Bronchial epithelial cell (primary cell): ENCODE data around the gene DOK6. TPM values are rescaled to one million over a fixed set of nuclear protein-coding genes. Genes with fewer than 3 reads are reported as not detected.

Source experiments
- DNase-seq: peaks from one replicate; pipeline ENCODE4 v3.0.0-alpha.2; 2010; ENCODE audit warnings: low read depth
- FAIRE-seq: peaks from 2 replicates; lab custom pipeline; 2011; peaks lifted over from hg19 to GRCh38; lab: Jason Lieb, UNC
- H3K27me3 ChIP-seq: 2 replicates; pipeline ENCODE4 v1.5.1; 2011; ENCODE audit warnings: low read length; ENCODE audit not compliant: control insufficient read depth, insufficient read depth
- H3K36me3 ChIP-seq: 2 replicates; pipeline ENCODE4 v1.5.1; 2011; ENCODE audit warnings: low read length; ENCODE audit not compliant: control insufficient read depth, insufficient read depth
- H3K4me3 ChIP-seq: 2 replicates; pipeline ENCODE4 v1.5.1; 2011; ENCODE audit warnings: mild to moderate bottlenecking, low read depth, low read length, control low read depth
- CTCF ChIP-seq: IDR thresholded peaks from 2 replicates; pipeline ENCODE4 v1.5.1; 2011; ENCODE audit warnings: mild to moderate bottlenecking, moderate library complexity, low read length, control low read depth, inconsistent platforms; ENCODE audit not compliant: insufficient read depth, severe bottlenecking
- total RNA-seq: library from RNA; depleted of rRNA; stranded (reverse); fragments of >200 nt; gene quantifications from 2 replicates; pipeline ENCODE4 v1.2.1, GENCODE V29; 2014

The DOK6 gene
- total RNA-seq, 1 donor from 2014 or later = not detected

- H3K27me3 ChIP-seq = no peaks in the 10 kb centered on the region
- H3K4me3 ChIP-seq = no peak overlapping the region
- no peak for DNase-seq
- no peaks in the 10 kb centered on the region for H3K36me3 ChIP-seq
- TF ChIP-seq CTCF = no peak
- FAIRE-seq = no peak
These were observed 437.3 kb downstream of the DOK6 start for GRCh38 chr18:69838003-69838402.

- Histone ChIP-seq H3K27me3 (no peaks in the 10 kb centered on the region), H3K36me3 (no peaks in the 10 kb centered on the region), H3K4me3 (no peak overlapping the region)
- no peak for FAIRE-seq
- no peak for DNase-seq
- TF ChIP-seq CTCF = no peak
These were observed 438.1 kb downstream of the DOK6 start for GRCh38 chr18:69838620-69839411.

GRCh38 chr18:69839497-69839896, 438.8 kb downstream of the DOK6 start:
- Histone ChIP-seq H3K27me3 (no peaks in the 10 kb centered on the region), H3K4me3 (no peak overlapping the region), H3K36me3 (no peaks in the 10 kb centered on the region)
- FAIRE-seq (no peak), DNase-seq (no peak)
- TF ChIP-seq CTCF = no peak

GRCh38 chr18:69840001-69840400, 439.3 kb downstream of the DOK6 start:
- no peak for FAIRE-seq
- no peak for DNase-seq
- no peak for TF ChIP-seq CTCF
- H3K4me3 ChIP-seq = no peak overlapping the region
- no peaks in the 10 kb centered on the region for H3K27me3 ChIP-seq
- no peaks in the 10 kb centered on the region for H3K36me3 ChIP-seq

- no peak for TF ChIP-seq CTCF
- Histone ChIP-seq H3K27me3 (no peaks in the 10 kb centered on the region), H3K36me3 (no peaks in the 10 kb centered on the region), H3K4me3 (no peak overlapping the region)
- DNase-seq = no peak
- FAIRE-seq = no peak
These were observed 439.8 kb downstream of the DOK6 start for GRCh38 chr18:69840445-69840844.

GRCh38 chr18:69841117-69841516, 440.4 kb downstream of the DOK6 start:
- Histone ChIP-seq H3K27me3 (no peaks in the 10 kb centered on the region), H3K4me3 (no peak overlapping the region), H3K36me3 (no peaks in the 10 kb centered on the region)
- no peak for TF ChIP-seq CTCF
- DNase-seq = no peak
- no peak for FAIRE-seq
